CD4-positive, alpha-beta T cell treated with Interleukin-2 at 100 ng/mL for 4 hours (primary cell): ENCODE results near the gene AIFM1.

Experiments
- DNase-seq: peaks from one replicate; pipeline ENCODE4 v3.0.0-alpha.2; 2020; ENCODE audit warnings: low spot score

Gene AIFM1

DNA sequence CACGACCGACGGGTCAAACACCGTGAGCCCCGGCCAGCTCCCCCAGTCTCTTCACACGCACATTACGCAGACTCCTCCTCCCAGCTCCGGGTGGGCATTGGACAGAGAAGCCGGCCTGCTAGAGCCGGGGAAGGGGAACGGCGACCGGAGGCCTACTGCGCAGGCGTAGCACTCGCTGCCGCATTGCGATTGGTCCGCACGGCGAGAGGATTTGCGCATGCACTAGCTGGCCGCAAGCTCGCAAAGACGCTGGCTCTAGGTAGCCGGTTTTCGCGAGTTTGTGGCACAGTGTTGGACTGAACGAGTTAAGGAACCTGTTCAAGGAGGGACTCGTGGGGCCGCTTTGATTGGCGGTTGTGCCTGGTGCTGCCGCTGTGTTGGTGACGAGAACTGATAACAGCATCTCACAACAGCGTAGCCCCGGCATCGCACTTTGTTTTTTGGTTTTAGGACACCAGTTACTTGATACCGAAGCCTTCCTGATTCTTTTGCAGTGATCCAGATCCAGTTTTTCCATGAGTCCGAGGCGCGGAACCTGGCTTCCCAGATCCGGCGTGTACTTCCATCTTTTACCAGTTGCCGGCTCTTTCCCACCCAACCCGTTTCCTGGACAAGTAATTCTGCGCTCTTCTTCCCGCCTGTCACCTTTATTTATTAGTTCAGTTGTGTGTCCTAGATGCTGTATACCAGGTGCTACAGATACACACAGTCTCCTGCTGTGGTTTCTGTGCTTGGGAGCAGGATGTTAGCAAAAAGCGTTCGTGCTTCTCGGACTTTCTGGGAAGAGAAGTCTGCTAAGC, at the start of gene AIFM1:
TSS of gene AIFM1 (minus strand) at position 139 of the 800 bp plus-strand sequence. CDS start 185 bp downstream, outside the sequence.
- DNase-seq: peak; percentile 90

DNA sequence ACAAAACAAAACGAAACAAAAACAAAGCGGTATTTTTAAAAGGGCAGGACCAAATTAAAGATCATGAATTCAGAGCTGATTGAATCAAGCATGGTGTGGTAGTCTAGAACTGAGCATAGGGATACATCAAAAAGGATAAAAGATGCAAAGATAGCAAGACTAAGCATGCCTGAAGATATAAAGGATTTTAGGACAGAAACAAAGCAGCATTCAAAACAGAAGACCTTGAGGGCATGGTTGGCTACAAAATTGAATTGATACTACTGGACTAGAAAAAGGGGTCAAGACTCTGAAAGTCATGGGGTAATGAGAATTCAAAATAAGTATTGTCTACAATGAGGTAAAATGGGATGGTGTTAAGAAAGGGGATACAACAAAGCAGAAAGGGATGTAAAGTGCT, 47.7 kb upstream of the AIFM1 start:
- DNase-seq: no peak

DNA sequence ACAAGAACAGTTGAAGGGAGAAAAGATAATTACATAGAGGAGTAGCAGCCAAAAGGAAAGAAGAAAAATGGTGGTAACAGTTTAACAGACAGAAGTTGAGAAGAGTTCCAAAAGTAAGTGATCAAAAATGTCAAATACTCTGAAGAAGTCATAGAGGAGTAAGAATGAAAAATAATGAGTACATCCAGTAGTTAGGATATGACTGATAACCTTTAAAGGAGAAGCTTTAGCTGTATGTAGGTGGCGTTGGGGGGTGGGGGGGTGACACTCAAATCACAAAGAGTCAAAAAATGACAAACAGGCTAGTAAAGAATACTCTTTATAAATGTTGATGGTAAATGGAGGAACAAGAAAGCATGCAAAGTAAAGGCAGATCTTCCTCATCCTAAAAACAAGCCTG, 46.7 kb upstream of the AIFM1 start:
- DNase-seq: no peak

DNA sequence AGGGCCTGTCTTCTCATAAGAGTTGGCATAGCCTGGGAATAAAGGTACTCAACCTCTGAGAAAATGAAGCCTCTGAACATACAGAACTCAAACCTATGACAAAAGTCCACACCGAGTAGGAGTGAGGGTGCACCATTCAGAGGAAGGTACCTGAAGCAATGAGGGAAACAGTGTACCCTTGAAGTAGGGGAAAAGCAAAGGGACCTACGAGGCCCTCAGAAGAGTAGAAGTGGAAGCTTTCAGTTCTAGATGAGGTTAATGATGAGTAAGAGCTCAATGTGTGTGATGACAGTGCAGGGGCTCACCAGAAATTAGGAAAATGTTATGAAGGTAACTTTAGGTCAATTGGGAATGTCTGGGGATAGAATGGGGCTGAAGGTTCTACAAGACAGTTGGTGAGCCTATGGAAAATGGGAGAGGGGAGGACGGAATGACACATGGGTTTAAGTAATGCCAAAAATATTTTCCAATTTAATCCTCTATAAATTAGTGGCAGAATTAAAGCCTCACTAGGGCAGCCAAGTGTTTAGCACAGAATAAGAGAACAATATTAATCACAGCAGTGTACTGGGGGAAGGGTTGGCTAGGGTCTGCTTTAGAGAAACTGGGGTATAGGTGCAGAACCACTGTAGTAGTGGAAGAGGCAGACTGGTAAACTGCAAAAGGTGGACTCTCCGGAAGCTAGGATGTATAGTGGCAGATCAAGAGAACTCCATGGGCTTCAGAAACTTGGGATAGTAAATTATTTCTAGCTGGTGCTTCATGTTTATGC, 46.0 kb upstream of the AIFM1 start:
- no peak for DNase-seq

DNA sequence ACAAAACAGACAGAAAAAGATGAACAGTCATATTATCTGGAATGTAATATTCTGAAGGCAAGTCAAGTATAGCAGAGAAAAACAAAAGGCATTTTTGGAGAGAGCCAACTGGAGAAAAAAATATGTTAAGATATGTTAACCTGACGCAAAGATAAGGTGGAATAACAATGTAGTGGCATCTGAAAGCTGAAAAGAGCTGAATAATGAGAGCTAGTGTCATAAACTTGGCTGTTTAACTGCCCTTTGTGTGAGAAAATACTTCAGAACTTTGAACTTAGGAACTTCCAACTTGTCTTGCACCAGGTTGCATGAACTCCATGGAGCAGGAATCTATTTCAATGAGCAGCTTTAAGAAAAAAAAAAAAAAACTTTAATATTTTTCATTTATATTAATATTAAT, 39.0 kb upstream of the AIFM1 start:
- DNase-seq: no peak

DNA sequence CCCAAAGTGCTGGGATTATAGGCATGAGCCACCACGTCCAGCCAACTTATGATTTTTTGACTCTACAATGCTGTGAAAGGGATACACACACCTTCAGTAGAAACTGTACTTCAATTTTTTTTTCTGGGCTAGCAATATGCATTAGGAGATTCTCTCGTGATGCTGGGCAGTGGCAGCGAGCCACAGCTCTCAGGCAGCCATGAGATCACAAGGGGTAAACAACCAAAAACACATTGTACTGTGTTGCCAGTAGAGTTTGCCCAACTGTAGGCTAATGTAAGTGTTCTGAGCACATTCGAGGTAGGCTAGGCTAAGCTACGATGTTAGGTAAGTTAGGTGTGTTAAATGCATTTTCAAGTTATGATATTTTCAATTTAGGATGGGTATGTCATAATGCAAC, 31.8 kb upstream of the AIFM1 start:
- DNase-seq: no peak

DNA sequence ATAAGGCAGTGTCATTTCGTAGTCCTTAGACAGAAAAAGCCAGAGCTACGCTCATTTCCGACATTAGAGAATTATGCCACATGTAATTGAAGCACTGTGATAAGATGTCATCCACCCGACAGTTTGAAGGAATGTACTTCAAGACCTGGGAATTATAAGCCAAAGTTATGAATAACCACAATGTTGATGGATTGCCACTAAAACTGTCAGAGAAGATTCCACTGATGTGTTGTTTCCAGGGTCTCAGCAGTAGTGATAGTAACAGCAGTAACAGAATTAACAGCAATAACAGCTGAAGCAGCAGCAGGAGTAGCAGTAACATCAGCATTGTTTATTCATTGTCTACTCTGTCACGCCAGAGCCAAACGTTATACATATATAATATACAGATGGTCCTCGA, 30.8 kb upstream of the AIFM1 start:
- DNase-seq: no peak

DNA sequence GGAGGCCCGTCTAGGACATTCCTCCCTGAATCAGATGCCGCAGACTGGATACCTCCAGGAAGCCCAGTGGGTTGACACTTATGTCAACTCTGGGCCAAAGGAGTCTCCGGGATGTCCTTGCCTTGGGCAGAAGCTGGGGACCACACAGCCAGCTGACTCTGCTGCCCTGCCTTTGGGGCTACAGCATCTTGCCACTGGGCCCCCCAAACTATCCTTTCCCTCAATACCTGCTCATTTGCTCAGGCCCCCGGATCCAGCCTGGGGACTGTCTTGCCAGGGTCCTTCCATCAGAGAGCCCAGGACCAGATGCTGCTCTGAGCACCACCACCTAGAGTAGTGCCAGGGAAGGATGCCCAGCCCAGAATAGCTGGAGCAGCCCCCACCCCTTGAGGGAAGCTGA, 25.2 kb upstream of the AIFM1 start:
- DNase-seq: no peak

DNA sequence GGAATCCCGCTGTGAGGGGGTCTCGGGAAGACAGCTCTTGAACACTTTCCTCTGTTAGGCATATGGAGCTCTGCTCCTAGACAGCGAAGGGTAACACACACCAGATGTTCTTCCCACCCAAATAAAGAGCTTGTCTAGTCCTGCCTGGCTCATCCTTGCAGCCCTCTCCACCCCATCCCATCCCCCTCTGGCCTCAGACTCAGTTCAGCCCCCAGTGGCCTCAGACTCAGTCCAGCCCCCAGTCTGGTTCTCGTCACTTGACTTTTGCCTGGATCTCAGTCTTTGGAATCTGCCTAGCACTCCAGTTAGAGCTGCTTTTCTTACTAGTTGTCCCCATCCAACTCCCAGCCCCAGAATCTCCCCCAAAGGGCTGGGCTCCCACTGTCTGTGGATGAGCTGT, 21.0 kb upstream of the AIFM1 start:
- no peak for DNase-seq

DNA sequence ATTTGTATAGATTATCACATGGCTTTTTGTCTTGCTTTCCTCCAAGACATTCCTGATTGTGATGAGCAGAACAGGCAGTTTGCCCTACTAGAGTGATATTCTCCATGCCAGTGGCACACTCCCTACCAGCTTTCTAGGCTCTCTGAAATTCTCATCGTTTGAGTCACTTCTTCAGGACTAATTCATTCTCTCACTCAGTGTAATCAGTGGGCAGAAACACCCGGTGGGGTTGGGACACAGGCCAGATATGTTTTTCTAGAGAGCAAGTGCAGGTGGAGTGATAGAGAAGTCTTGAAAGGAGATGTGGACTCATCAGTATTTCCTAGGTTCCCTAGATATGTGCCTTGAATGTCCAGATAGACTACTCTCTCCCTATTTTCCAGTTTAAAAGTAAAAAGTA, 19.2 kb upstream of the AIFM1 start:
- DNase-seq: no peak

DNA sequence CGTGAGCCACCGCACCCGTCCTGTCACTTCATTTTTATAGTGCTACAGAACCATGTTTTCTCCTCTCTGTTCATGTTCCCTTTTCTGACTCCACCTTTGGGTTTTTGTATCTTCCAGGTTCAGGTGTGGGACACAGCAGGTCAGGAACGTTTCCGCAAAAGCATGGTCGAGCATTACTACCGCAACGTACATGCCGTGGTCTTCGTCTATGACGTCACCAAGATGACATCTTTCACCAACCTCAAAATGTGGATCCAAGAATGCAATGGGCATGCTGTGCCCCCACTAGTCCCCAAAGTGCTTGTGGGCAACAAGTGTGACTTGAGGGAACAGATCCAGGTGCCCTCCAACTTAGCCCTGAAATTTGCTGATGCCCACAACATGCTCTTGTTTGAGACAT, 18.5 kb upstream of the AIFM1 start:
- DNase-seq: no peak

DNA sequence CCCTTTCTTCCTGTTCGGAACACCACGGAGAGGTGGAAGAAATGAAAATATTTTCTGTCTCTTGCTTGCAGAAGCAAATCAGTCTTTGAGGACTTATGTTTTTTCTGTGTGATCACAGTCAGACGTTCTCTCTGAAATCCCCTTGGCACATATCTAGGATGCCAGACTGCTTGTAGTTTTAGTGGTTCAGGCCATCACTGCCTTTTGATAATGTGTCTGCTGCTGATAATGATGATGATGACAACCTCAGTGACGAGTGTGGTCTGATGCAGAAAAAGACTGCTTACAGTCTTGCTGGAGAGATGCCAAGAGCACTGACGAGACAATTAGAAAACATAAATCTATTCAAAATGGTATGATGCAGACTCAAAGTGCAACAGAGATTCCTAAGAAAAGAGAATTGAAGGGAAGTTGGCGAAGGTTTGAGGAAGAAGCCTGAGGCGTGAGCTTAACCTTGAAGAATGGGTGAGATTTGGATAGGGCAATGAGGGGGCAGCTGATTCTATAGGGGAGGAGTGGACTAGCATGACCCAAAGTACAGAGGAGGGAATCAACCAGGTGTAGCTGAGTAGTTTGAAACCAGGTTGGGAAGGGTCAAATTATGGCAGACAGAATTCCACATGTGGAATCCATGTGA, 14.1 kb upstream of the AIFM1 start:
- no peak for DNase-seq

DNA sequence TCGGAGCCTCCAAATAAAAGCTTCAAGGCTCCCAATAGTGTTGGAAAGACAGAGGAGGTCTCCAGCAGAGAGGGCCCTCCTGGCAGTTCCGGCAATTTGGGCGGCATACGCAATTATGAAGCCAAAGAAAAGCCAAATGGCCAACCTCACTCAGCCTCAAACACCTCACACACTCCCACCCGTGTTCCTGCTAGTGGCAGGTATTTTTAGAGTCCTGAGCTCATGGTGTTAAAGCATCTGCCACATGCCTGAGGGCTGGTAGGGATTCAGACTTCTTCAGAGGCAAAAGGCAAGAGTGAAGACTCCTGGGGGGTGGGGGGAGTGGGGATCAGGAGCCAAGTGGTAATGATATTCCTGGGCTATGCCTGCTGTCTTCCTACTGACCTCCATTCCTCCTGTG, 13.5 kb upstream of the AIFM1 start:
- no peak for DNase-seq

DNA sequence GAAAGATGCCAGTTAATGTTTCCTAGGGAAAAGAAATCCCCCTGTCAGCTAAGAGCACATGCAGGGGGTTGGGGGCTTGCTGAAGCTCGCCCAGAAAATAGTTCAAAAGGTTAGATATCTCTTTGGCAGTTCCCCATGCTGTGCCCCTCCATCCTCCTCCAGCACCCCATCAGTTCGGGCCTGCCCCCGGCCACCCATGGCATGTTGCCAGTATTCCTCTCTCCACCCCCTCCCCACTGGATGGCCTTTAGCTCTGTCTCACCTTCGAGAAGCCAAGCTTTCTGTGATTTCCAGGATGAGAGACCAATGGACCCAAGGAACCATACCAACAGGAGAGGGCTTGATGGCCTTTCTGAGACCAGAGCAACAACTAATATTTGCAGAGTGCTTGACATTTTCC, 11.3 kb upstream of the AIFM1 start:
- no peak for DNase-seq

DNA sequence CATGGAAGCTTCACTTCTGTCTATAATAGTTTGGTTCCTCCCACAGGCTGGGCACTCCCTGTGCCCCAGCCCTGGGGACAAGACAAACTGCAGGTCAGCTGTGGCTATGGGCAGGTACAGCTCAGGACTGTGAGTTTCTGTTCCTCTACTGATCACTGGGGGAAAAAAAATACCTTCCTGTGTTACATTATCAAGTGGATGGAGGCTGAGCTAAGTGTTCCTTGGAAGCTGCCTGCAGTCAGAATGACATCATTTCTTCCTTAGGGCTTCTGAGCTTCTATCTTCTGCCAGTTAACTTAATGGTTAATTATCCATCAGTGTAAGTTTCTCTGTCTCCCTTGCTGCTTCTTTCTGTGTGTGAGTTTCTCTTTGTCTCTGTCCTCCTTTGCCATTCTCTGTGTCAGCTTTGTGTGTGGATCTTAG, 10.7 kb upstream of the AIFM1 start:
- DNase-seq: no peak

DNA sequence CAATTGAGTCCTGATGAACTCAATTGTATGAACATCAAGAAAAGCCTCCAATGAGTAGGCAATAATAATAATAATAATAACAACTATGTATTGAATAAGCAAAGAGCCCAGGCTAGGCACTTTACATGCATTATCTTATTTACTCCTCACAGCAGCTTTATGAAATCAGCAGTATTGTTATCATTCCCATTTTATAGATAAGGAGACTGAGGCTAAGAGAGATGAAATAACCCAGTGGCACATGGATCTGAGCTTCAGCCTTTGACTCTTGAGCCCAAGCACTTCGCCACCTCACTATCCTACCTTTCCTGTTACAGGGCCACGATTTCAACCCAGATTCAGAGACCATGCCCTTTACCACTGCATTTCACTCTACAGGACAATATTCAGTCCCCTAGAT, 9.3 kb upstream of the AIFM1 start:
- DNase-seq: no peak

DNA sequence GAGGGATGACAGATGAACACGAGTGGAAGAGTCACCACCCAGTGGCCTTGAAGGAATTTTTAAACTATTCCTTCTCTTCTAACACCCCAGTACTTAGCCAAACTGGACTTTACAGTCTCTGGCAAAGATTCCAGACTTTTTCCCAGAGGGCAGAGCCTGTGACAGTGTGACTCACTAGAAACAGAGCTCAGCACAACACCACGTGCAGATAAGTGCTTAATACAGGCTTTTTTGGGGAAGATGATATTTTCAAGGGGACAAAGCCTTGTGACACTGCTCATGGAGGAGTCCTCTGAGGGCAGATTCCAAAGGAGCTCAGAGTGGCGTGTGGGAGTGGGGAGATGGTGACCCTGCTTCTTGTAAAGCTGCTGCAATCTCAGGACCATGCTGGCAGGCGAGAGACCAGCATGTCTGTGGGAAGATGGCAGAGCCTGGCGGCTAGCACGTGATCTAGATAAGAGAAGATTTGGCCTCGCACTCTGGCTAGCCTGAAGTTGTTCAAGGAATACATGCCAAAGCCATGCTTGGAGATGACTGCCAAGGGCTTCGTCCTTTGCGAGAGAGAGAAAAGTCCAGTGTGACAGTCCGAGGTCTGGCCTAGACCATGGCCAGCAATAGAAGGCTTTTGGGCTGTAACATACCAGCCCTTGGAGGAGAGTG, 8.5 kb upstream of the AIFM1 start:
- no peak for DNase-seq

DNA sequence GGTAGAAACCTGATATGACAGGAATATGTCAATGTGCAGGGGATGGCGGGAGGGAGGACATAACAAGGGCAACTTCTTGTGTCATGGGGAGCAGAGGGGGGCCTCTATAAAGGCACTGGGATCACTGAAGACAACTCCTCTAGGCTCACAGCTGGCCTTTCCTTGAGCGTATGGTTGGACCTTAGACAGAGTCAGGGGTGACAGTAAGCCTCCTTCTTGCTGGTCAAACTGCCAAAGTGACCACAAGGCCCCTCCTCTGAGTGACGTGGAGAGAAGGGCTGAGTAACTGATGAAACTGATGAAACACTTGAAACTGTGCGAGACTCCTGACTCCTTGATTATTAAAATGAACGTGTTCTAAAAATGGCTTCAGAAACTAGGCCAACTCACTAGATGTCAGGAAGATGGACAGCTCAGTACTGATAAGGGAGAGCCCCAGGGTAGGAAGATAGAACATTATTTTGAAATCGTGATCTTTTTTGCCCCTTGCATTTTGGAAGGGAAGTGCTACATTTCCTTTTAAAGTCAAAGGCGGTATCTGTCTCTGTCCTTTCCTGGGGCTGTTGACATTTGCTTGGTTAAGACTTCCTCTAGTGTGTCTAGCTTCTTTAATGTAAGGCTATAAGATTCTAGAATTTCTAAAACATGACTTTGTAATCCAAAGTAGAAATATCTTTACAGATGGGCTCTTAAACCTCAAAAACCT, 7.7 kb upstream of the AIFM1 start:
- DNase-seq: peak; percentile 14

DNA sequence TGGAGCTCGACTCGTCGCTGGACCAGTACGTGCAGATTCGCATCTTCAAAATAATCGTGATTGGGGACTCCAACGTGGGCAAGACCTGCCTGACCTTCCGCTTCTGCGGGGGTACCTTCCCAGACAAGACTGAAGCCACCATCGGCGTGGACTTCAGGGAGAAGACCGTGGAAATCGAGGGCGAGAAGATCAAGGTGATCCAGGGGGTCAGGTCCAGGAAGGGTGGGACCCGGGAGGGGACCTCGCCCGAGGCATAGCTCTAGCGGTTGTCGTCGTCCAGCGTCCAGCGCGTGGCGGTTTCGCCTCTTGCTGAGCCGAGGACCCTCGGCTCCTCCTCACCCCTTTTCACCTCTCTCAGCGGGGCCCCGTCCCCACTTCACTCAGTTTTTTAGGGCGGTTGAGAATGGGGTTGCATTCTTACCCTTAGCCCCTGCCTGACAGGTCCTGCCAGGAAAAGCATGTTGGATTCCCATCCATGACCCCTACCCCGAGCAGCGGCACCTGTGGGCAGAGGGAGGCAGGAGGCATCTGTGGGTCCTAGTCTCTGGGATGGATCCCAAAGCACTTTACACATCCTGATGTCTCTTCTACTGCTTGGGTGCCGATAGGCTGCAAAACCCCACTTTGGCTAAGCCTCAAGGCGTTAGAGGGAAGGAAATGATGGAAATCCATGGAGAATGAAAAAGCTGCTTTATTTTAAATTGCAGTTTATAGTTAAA, 6.6 kb upstream of the AIFM1 start:
- no peak for DNase-seq

DNA sequence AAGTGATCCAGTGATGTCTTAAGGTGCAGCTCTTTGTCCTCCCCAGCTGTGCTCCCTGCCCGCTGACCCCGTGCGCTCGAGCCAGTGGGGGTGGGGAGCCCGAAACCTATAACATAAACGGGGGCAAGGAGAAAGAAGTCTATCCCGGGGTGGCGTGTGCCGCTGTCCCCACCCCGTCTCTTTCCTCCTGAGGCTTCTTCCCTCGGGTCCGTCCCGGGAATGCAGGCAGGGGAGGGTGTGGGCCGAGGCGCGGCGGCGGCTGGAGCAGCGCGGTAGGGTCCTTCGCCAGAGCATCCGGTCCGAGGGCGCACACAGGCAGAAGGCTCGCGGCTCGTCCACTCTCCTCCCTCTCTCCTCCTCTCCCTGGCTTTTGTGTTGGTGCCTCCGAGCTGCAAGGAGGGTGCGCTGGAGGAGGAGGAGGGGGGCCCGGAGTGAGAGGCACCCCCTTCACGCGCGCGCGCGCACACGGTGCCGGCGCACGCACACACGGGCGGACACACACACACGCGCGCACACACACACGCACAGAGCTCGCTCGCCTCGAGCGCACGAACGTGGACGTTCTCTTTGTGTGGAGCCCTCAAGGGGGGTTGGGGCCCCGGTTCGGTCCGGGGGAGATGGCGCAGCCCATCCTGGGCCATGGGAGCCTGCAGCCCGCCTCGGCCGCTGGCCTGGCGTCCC, 5.9 kb upstream of the AIFM1 start, which contains the start of gene RAB33A:
TSS of gene RAB33A (plus strand) at position 517 of the 681 bp plus-strand sequence. CDS start at position 618, 101 bp downstream.
- peak; percentile 41 for DNase-seq
